Colonic mucosa (tissue), 4 donors: ENCODE results near the gene GABRE. TPM values are rescaled to one million over a fixed set of nuclear protein-coding genes. Genes with fewer than 3 reads are reported as not detected.
A peak's percentile ranks its signal among the peaks of the same experiment; 100 is the strongest.

Experiments used
- DNase-seq: peaks from one replicate; pipeline ENCODE4 v3.0.0-alpha.2; 2020
- H3K27ac ChIP-seq: fragments of 200-600 bp; one replicate; pipeline ENCODE4 v1.8.0; 2021
- H3K27me3 ChIP-seq: fragments of 200-600 bp; one replicate; pipeline ENCODE4 v1.8.0; 2021
- H3K36me3 ChIP-seq: fragments of 200-600 bp; one replicate; pipeline ENCODE4 v1.8.0; 2021
- H3K4me1 ChIP-seq: fragments of 200-600 bp; one replicate; pipeline ENCODE4 v1.8.0; 2021; ENCODE audit warnings: mild to moderate bottlenecking
- H3K4me3 ChIP-seq: fragments of 200-600 bp; one replicate; pipeline ENCODE4 v1.8.0; 2021
- H3K9ac ChIP-seq, 2 donors: one replicate each; pipeline ENCODE4 v1.7.0; 2013; ENCODE audit warnings: control low read depth in 2 of 2, low read depth in 2 of 2, low read length in 2 of 2
- H3K9me3 ChIP-seq: fragments of 200-600 bp; one replicate; pipeline ENCODE4 v1.8.0; 2021
- intact Hi-C: fragments of 100-400 bp; cut with DNase I; formaldehyde crosslinking; loops from one replicate; pipeline ENCODE4 v1.14.1; 2022
- total RNA-seq, 2 donors: library from RNA; stranded (reverse); fragmentation: NEBNext Ultra II Directional in 1 of 2; extraction: Animal tissue kit (Norgen Biotek cat#: 25700) in 1 of 2; gene quantifications; one replicate each; pipeline ENCODE4 v1.2.1, GENCODE V29; 2021
- TF ChIP-seq, protein P1 (sequence below): fragments of 200-600 bp; IDR thresholded peaks from one replicate; pipeline ENCODE4 v1.8.0; 2022; ENCODE audit warnings: antibody characterized with exemption, mild to moderate bottlenecking
- donor health status: healthy.
- donor health status: DM: no; HTN: no; CAD: no.
- donor health status: DM: no; HTN: no; CAD: no.

The GABRE gene
- total RNA-seq, 2 donors from 2014 or later = 6.4 to 11.9 TPM

DNA sequence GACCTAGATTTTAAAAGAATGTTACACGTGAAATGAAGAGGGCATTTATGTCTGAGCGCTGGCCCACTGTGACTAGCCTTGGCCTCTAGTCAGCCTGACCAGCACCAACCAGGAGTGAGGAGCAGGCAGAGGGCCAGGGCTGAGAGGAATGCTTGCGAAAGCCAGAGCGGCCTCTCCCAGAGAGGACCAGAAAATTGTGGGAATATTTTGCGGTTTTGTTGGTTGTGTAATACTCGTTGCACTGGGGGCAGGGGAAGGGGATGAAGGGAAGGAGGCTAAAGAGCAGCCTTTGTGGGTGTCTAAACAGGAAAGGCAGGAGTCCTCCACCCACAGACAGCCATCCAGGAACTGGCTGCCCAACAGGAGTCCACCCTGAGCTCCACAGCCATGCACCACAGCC lies 3.8 kb downstream of the GABRE start:
- no peaks in the 10 kb centered on the region for H3K9me3 ChIP-seq
- H3K27me3 ChIP-seq = no peaks in the 10 kb centered on the region
- H3K36me3 ChIP-seq = no peaks in the 10 kb centered on the region
- H3K4me3 ChIP-seq = no peak overlapping the region
- DNase-seq = peak; percentile 32
- no peak overlapping the region for H3K27ac ChIP-seq
- TF ChIP-seq, protein P1, sequence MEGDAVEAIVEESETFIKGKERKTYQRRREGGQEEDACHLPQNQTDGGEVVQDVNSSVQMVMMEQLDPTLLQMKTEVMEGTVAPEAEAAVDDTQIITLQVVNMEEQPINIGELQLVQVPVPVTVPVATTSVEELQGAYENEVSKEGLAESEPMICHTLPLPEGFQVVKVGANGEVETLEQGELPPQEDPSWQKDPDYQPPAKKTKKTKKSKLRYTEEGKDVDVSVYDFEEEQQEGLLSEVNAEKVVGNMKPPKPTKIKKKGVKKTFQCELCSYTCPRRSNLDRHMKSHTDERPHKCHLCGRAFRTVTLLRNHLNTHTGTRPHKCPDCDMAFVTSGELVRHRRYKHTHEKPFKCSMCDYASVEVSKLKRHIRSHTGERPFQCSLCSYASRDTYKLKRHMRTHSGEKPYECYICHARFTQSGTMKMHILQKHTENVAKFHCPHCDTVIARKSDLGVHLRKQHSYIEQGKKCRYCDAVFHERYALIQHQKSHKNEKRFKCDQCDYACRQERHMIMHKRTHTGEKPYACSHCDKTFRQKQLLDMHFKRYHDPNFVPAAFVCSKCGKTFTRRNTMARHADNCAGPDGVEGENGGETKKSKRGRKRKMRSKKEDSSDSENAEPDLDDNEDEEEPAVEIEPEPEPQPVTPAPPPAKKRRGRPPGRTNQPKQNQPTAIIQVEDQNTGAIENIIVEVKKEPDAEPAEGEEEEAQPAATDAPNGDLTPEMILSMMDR = no peak
- H3K9ac ChIP-seq = no peak overlapping the region
- intact Hi-C loops = no loop called here
- no peaks in the 10 kb centered on the region for H3K4me1 ChIP-seq

DNA sequence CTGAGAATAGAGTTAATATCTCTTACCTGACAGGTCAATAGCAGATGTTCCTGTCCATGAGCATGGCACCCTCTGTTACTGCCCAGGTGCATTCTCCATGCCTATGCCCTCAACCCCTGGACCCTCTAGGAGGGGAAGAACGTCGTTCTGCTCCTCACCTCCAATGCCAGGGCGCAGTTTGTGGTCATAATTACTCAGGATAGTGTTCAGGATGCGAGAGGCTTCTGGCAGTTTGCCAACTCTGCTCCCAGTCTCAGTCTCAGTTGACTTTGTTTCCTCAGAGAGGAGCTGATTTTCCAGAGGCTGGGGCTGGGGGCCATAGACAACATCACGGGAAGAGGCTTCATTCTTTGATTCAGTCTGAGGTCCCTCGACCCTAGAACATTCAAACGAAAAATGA lies 4.4 kb downstream of the GABRE start:
- no peak overlapping the region for H3K4me3 ChIP-seq
- H3K27me3 ChIP-seq = no peaks in the 10 kb centered on the region
- TF ChIP-seq, protein P1 = no peak
- no peaks in the 10 kb centered on the region for H3K9me3 ChIP-seq
- H3K36me3 ChIP-seq = no peaks in the 10 kb centered on the region
- H3K9ac ChIP-seq = no peak overlapping the region
- no peak for DNase-seq
- no peak overlapping the region for H3K27ac ChIP-seq
- no peaks in the 10 kb centered on the region for H3K4me1 ChIP-seq
- intact Hi-C loops = no loop called here

DNA sequence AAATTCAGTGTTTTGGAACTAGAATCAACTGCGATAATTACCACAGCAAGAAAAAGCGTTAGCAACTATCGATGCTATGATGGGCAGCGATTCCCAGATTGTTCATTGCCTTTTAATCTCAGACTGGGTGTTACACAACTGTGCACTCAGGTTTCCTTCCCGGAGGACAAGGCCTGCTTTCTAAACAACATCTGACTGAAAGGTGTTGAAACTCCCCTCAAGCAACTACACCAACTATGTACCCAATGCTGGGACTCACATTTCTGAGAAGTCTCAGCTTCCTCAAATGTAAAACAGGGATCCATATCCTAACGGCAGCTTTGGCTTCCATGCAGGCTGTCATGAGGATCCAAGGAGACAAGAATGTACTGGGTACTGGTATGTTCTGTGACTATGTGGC lies 8.2 kb downstream of the GABRE start:
- no peak overlapping the region for H3K4me3 ChIP-seq
- no peaks in the 10 kb centered on the region for H3K36me3 ChIP-seq
- no peaks in the 10 kb centered on the region for H3K9me3 ChIP-seq
- no peak overlapping the region for H3K27ac ChIP-seq
- TF ChIP-seq, protein P1 = no peak
- no peaks in the 10 kb centered on the region for H3K4me1 ChIP-seq
- no peaks in the 10 kb centered on the region for H3K27me3 ChIP-seq
- no peak for DNase-seq
- intact Hi-C loops = no loop called here
- H3K9ac ChIP-seq = no peak overlapping the region

DNA sequence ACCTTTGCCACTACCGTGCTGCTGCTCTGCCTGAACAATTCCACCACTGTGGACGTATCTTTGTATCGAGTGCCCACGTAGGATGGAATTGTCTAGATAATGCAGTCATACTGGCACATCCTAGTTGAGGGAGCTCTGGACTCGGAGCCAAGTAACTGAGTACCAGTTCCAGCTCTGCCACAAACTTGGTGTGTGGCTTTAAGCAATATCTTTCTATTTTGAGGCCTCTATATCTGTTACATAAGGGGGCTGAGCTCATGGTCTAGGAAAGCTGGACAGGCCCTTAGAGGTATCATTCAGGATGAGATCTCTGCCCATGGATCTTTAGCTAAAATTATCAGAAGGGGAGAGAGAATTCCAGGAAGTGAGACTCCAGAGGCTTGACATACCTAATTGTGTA lies 12.4 kb downstream of the GABRE start:
- no peak overlapping the region for H3K4me3 ChIP-seq
- H3K4me1 ChIP-seq = no peaks in the 10 kb centered on the region
- intact Hi-C loops = no loop called here
- no peaks in the 10 kb centered on the region for H3K27me3 ChIP-seq
- no peaks in the 10 kb centered on the region for H3K9me3 ChIP-seq
- H3K36me3 ChIP-seq = no peaks in the 10 kb centered on the region
- TF ChIP-seq, protein P1 = no peak
- no peak overlapping the region for H3K27ac ChIP-seq
- no peak for DNase-seq
- H3K9ac ChIP-seq = no peak overlapping the region

DNA sequence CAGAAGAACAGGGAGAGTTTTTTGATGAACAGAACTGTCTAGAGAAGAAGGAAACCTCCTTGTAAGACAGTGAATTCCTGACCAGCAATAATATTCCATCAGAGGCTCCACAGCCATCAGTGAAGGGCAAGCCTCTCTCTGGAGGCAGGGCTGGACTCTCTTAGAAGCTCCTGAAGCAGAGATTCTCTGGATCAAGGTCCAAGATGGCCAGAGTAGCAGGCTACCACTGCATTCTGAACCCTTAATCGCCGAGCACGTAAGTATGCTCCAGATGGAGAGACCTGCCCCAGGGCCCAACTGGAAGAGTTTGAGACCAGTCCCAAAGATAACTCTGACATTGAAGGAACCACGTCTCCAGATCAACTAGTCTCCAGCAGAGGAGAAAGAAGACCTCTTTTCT lies 16.4 kb downstream of the GABRE start:
- Histone ChIP-seq H3K9ac (no peak overlapping the region), H3K27me3 (no peaks in the 10 kb centered on the region), H3K4me3 (no peak overlapping the region), H3K9me3 (no peaks in the 10 kb centered on the region), H3K36me3 (no peaks in the 10 kb centered on the region), H3K4me1 (no peaks in the 10 kb centered on the region), H3K27ac (no peak overlapping the region)
- no peak for DNase-seq
- intact Hi-C loops = no loop called here
- TF ChIP-seq, protein P1 = no peak

DNA sequence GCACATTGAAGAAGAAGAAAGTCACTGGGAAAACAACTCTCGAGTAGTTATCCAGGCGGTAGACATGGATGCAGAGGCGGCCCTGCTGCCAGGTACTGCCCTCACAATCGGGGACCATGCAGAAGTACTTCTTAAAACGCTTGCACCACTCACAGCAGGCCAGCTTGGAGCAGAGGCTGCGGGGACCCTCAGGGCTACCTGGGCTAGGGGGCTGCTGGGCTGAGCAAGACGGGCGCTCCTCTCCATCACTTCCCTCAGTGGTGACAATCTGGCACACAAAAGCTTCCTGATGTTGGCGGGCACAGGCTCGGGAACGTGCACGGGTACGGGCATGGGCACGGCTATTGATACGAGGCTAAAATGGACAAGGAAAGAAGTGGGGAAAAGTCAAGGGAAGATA lies 19.7 kb downstream of the GABRE start:
- Histone ChIP-seq H3K4me1 (no peaks in the 10 kb centered on the region), H3K36me3 (no peaks in the 10 kb centered on the region), H3K27me3 (no peaks in the 10 kb centered on the region), H3K9ac (no peak overlapping the region), H3K27ac (no peak overlapping the region), H3K4me3 (no peak overlapping the region), H3K9me3 (no peaks in the 10 kb centered on the region)
- no peak for DNase-seq
- TF ChIP-seq, protein P1 = no peak
- intact Hi-C loops = no loop called here
